Esophagus (tissue), 2 donors: ENCODE measurements around the gene GNB2. TPM values are rescaled to one million over a fixed set of nuclear protein-coding genes. Genes with fewer than 3 reads are reported as not detected.

Experiments used
- H3K27ac ChIP-seq, 2 donors: one replicate each; pipeline ENCODE4 v1.5.1; 2013; ENCODE audit warnings: low read depth in 2 of 2, mild to moderate bottlenecking in 2 of 2, inconsistent platforms in 1 of 2, low read length in 1 of 2, moderate library complexity in 1 of 2
- H3K27me3 ChIP-seq, 2 donors: one replicate each; pipeline ENCODE4 v1.6.1; 2013; ENCODE audit warnings: low read length in 2 of 2, control low read depth in 1 of 2, mild to moderate bottlenecking in 1 of 2; ENCODE audit not compliant: insufficient read depth in 2 of 2, control insufficient read depth in 1 of 2
- H3K36me3 ChIP-seq, 2 donors: one replicate each; pipeline ENCODE4 v1.6.1; 2013; ENCODE audit warnings: low read length in 1 of 2; ENCODE audit not compliant: control insufficient read depth in 2 of 2, insufficient read depth in 2 of 2
- H3K4me1 ChIP-seq, 2 donors: one replicate each; pipeline ENCODE4 v1.6.1; 2013; ENCODE audit warnings: low read length in 1 of 2; ENCODE audit not compliant: control insufficient read depth in 2 of 2, insufficient read depth in 2 of 2
- H3K4me3 ChIP-seq, 2 donors: one replicate each; pipeline ENCODE4 v1.5.1; 2013; ENCODE audit warnings: low read length in 2 of 2, mild to moderate bottlenecking in 2 of 2, low read depth in 1 of 2, moderate library complexity in 1 of 2
- H3K9me3 ChIP-seq, 2 donors: one replicate each; pipeline ENCODE4 v1.6.1; 2013; ENCODE audit warnings: mild to moderate bottlenecking in 2 of 2, low read depth in 1 of 2, low read length in 1 of 2, moderate library complexity in 1 of 2; ENCODE audit not compliant: control insufficient read depth in 2 of 2, insufficient read depth in 1 of 2
- WGBS, 2 donors: extraction: QIAGEN DNeasy Blood & Tissue Kit; methylation state at CpG; one replicate each; pipeline ENCODE4 v1.1.7; 2013; 5-methylcytosine and 5-hydroxymethylcytosine counted together
- polyA plus RNA-seq, 2 donors: library from polyadenylated mRNA; stranded (reverse); fragments of 200-250 nt; gene quantifications; one replicate each; pipeline ENCODE4 v1.2.3, GENCODE V29; 2013
- donor health status: healthy with polysubstance abuse.
- donor health status: Bipolar disorder and iron deficiency.

The GNB2 gene
- polyA plus RNA-seq, 2 donors = 147 to 284 TPM

GRCh38 chr7:100675105-100675451 lies 1.5 kb downstream of the GNB2 start:
- H3K4me1 ChIP-seq = peaks cover 4 to 7% of the 10 kb centered on the region in 2 donors
- peak overlapping the region; percentile 86 to 96 for H3K4me3 ChIP-seq
- H3K27me3 ChIP-seq = no peaks in the 10 kb centered on the region
- 1 to 2% methylated on average over 14 to 46 of the region's 46 CpGs for WGBS, 2 donors
- H3K27ac ChIP-seq = peak overlapping the region; percentile 96 to 97
- H3K9me3 ChIP-seq = no peaks in the 10 kb centered on the region
- peaks cover 16 to 31% of the 10 kb centered on the region in 2 donors for H3K36me3 ChIP-seq

GRCh38 chr7:100675581-100676350 lies 2.2 kb downstream of the GNB2 start:
- Histone ChIP-seq H3K4me3 (peak overlapping the region; percentile 86 to 96), H3K4me1 (peaks cover 8 to 10% of the 10 kb centered on the region in 2 donors)

GRCh38 chr7:100676501-100677306 lies 3.2 kb downstream of the GNB2 start:
- peak overlapping the region; percentile 54 to 97 for H3K27ac ChIP-seq
- peaks cover 8 to 10% of the 10 kb centered on the region in 2 donors for H3K4me1 ChIP-seq
- H3K4me3 ChIP-seq = peak overlapping the region in 1 of 2 donors; percentile 96
- no peaks in the 10 kb centered on the region for H3K9me3 ChIP-seq
- H3K36me3 ChIP-seq = peaks cover 19 to 34% of the 10 kb centered on the region in 2 donors
- H3K27me3 ChIP-seq = no peaks in the 10 kb centered on the region
- WGBS, 2 donors = 76 to 79% methylated on average over 21 to 23 of the region's 23 CpGs

More at GRCh38 chr7:100675581-100676350, 2.2 kb downstream of the GNB2 start:
- WGBS, 2 donors = 1 to 4% methylated on average over 43 to 59 of the region's 59 CpGs
- H3K9me3 ChIP-seq = no peaks in the 10 kb centered on the region
- no peaks in the 10 kb centered on the region for H3K27me3 ChIP-seq
- peaks cover 16 to 31% of the 10 kb centered on the region in 2 donors for H3K36me3 ChIP-seq
- peak overlapping the region; percentile 96 to 97 for H3K27ac ChIP-seq

GRCh38 chr7:100677308-100678267 lies 4.0 kb downstream of the GNB2 start:
- Histone ChIP-seq H3K27me3 (no peaks in the 10 kb centered on the region), H3K4me1 (peaks cover 8 to 10% of the 10 kb centered on the region in 2 donors), H3K9me3 (no peaks in the 10 kb centered on the region), H3K36me3 (peaks cover 21 to 43% of the 10 kb centered on the region in 2 donors), H3K4me3 (no peak overlapping the region), H3K27ac (no peak overlapping the region)
- WGBS, 2 donors = 87 to 88% methylated on average over 36 of the region's 36 CpGs

GRCh38 chr7:100678291-100678984 lies 4.9 kb downstream of the GNB2 start:
- peaks cover 8 to 10% of the 10 kb centered on the region in 2 donors for H3K4me1 ChIP-seq
- no peak overlapping the region for H3K27ac ChIP-seq
- H3K36me3 ChIP-seq = peaks cover 21 to 49% of the 10 kb centered on the region in 2 donors
- no peaks in the 10 kb centered on the region for H3K27me3 ChIP-seq
- WGBS, 2 donors = 76 to 78% methylated on average over 35 of the region's 35 CpGs
- H3K9me3 ChIP-seq = no peaks in the 10 kb centered on the region
- no peak overlapping the region for H3K4me3 ChIP-seq

- Histone ChIP-seq H3K4me1 (peaks cover 8 to 10% of the 10 kb centered on the region in 2 donors), H3K27ac (peak overlapping the region; percentile 55 to 72), H3K9me3 (no peaks in the 10 kb centered on the region), H3K4me3 (no peak overlapping the region), H3K36me3 (peaks cover 21 to 58% of the 10 kb centered on the region in 2 donors), H3K27me3 (no peaks in the 10 kb centered on the region)
- 66 to 77% methylated on average over 11 to 13 of the region's 13 CpGs for WGBS, 2 donors
These were observed 5.8 kb downstream of the GNB2 start for GRCh38 chr7:100679129-100679926.

GRCh38 chr7:100679927-100680575 lies 6.5 kb downstream of the GNB2 start:
- no peaks in the 10 kb centered on the region for H3K9me3 ChIP-seq
- H3K4me1 ChIP-seq = peaks cover 8 to 10% of the 10 kb centered on the region in 2 donors
- 51 to 58% methylated on average over 13 of the region's 13 CpGs for WGBS, 2 donors
- no peaks in the 10 kb centered on the region for H3K27me3 ChIP-seq
- no peak overlapping the region for H3K4me3 ChIP-seq
- peak overlapping the region; percentile 58 to 79 for H3K27ac ChIP-seq
- peaks cover 21 to 65% of the 10 kb centered on the region in 2 donors for H3K36me3 ChIP-seq
